ENCODE results near the gene LSAMP. TPM values are rescaled to one million over a fixed set of nuclear protein-coding genes. Genes with fewer than 3 reads are reported as not detected.

The LSAMP gene
- total and polyA plus RNA-seq, 9 of the 15 experiments (the other 6 are each of a cell fraction or from before 2014, with no cell fraction given): 0.09 to 0.11 TPM; not detected in 7

GRCh38 chr3:116449546-116450350, 4.5 kb upstream of the LSAMP start (continued):
- TF ChIP-seq CEBPG (CRISPR knock-in tag; IDR thresholded peaks at IDR 0.05): no peak
- no peak for TF ChIP-seq CEBPG (tag; conservative IDR thresholded peaks at IDR 0.05 in 1 of 2, IDR thresholded peaks at IDR 0.05 in 1 of 2)
- no peak for TF ChIP-seq ZNF282 (CRISPR knock-in tag; IDR thresholded peaks at IDR 0.05)
- no peak for TF ChIP-seq SPI1 (IDR thresholded peaks at IDR 0.05; ENCODE audit: borderline replicate concordance, low read depth, low read length)
- no peak for TF ChIP-seq MBD2 (IDR thresholded peaks at IDR 0.05; ENCODE audit: borderline replicate concordance, low read depth)
- no peak for TF ChIP-seq TRIM24 (IDR thresholded peaks at IDR 0.05)

- Histone ChIP-seq H3K9ac (ENCODE audit: insufficient read depth in 1 of 2, low read depth in 2 of 2, low read length in 2 of 2) (no peak overlapping the region), H3K4me3 (no peak overlapping the region), H3K27me3 (ENCODE audit: control insufficient read depth in 2 of 2, insufficient read depth in 2 of 2, low read length in 2 of 2) (no peaks in the 10 kb centered on the region), H3K4me2 (ENCODE audit: insufficient read depth, low read length) (no peak overlapping the region), H3K36me3 (ENCODE audit: control insufficient read depth, insufficient read depth, low read length) (no peaks in the 10 kb centered on the region), H3K4me1 (replicated peaks in 1 of 2; ENCODE audit: control insufficient read depth in 2 of 2, insufficient read depth in 2 of 2, low read length in 2 of 2) (no peaks in the 10 kb centered on the region), H3K79me2 (ENCODE audit: control insufficient read depth, insufficient read depth, low read length) (no peaks in the 10 kb centered on the region), H3K9me1 (ENCODE audit: control insufficient read depth, insufficient read depth, low read length) (no peaks in the 10 kb centered on the region), H3K27ac (ENCODE audit: extremely low read depth, low read depth, low read length) (no peak overlapping the region), H4K20me1 (replicated peaks; ENCODE audit: control insufficient read depth, insufficient read depth, low read length) (no peaks in the 10 kb centered on the region), H2AFZ (ENCODE audit: low read depth, low read length) (no peak overlapping the region), H3K9me3 (replicated peaks; ENCODE audit: control insufficient read depth, insufficient read depth, low read depth, low read length) (no peaks in the 10 kb centered on the region)
- ATAC-seq: no peak
- in situ Hi-C loops (cut with MboI) (no loop called here), intact Hi-C loops (cut with micrococcal nuclease) (no loop called here)
- ChIA-PET CTCF (ENCODE audit: low intra/inter-chr PET ratio) (no interaction called here), POLR2A (no interaction called here)
- 0% methylated on average over 1 of the region's 2 CpGs for WGBS (ENCODE audit: insufficient coverage, low coverage, missing lambda C conversion rate)
- no peak for DNase-seq (ENCODE audit: extremely low read depth in 1 of 4, low spot score in 3 of 4)
- no peak for FAIRE-seq
- BruUV-seq (replicated peaks): no TSS peak
- TF ChIP-seq ZNF740 (CRISPR knock-in tag; IDR thresholded peaks at IDR 0.05) (no peak), ZNF740 (tag; IDR thresholded peaks at IDR 0.05) (no peak), KDM2B (CRISPR knock-in tag; IDR thresholded peaks at IDR 0.05) (no peak), ZNF384 (IDR thresholded peaks at IDR 0.05; ENCODE audit: low read depth, low read length) (no peak), IRF9 (tag; IDR thresholded peaks at IDR 0.05) (no peak), NCOA1 (IDR thresholded peaks at IDR 0.05; ENCODE audit: low read depth) (no peak), ATF6 (CRISPR knock-in tag; IDR thresholded peaks at IDR 0.05) (no peak), ZBTB2 (IDR thresholded peaks at IDR 0.05) (no peak), ZNF24 (IDR thresholded peaks at IDR 0.05) (no peak), E2F4 (CRISPR knock-in tag; IDR thresholded peaks at IDR 0.05; ENCODE audit: low read depth) (no peak)
Observed at GRCh38 chr3:116445990-116446389, 703 bp upstream of the LSAMP start.
